Measurements from ENCODE around the gene HSPA6.
"Not testable (repeated sequence)": the region's sequence is repeated elsewhere in the genome, so short reads cannot be mapped to it uniquely, and the experiment has no call there.

Gene HSPA6

GRCh38 chr1:161563522-161563921 lies 39.2 kb downstream of the HSPA6 start:
- not testable (repeated sequence) for DNase-seq

GRCh38 chr1:161566602-161566960 lies 42.2 kb downstream of the HSPA6 start:
- DNase-seq = not testable (repeated sequence)

- DNase-seq = not testable (repeated sequence)
Measured at GRCh38 chr1:161571703-161572102, 47.4 kb downstream of the HSPA6 start.
